Stimulated activated CD8-positive, alpha-beta memory T cell treated with anti-CD3 and anti-CD28 coated beads, Interleukin-15, amount 100 ng/mL, for 24 hours (primary cell): Measurements from ENCODE around the gene RTKN2.

Source experiments
- DNase-seq: peaks from one replicate; pipeline ENCODE4 v3.0.0-alpha.2; 2020; ENCODE audit warnings: low read depth

The RTKN2 gene

DNA sequence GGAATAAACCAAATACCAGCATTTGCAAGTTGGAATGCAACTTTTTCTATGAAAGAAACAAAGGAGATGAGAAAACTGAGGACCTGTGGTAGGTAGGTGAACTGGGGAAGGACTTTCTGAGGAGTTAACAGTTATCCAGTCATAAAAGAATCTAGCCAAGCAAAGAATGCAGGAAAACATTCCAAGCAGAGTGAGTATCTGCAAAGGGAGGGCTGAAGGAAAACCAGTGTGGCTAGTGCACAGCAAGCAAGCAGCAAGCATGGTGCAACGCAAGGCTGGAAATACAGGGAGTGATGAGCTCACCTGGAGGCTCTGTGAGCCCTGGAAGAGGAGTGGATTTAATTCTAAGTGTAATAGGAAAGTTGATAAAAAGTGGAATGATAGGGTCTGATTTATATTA is 44.0 kb downstream of the RTKN2 start:
- no peak for DNase-seq

DNA sequence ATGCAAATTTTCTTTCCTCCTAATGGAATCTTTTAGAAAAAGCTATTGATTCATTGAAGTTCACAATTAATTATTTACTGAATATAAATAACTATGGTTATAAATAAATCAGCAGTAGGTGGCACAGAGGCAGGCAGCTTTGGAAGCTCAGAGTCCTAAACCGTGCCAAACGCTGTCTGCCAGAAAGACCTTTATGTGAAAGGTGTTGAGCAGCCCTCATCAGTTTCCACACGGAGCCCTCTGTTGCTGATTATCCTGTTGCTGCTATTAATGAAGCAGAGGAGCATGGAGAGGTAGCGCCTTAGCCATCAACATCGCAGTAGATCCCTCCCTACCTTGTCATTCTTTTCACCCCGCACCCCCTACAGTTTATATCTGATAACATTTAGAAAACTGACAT is 51.0 kb downstream of the RTKN2 start:
- no peak for DNase-seq

DNA sequence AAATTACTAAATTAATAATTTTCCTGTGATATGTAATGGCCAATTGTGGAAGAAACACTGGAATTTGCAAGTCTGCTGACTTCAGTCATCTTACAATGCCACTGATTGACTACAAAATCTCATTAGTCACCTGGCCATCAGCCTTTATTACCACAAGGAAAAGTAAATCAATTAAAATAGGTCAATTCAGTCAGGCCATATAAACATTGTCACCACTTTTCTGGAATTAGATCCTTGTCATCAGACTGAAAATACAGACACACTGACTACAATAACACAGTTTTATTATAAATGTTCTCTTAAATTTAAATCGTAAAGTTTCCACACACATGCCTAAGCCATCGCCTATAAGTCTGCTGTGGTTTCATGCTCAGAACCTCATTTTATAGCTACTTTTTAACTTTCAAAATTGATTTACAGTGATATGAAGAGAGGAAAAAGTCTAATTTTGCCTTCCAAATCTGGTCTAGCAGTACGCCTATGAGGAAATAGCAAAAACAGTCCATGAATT is 54.2 kb downstream of the RTKN2 start:
- no peak for DNase-seq

DNA sequence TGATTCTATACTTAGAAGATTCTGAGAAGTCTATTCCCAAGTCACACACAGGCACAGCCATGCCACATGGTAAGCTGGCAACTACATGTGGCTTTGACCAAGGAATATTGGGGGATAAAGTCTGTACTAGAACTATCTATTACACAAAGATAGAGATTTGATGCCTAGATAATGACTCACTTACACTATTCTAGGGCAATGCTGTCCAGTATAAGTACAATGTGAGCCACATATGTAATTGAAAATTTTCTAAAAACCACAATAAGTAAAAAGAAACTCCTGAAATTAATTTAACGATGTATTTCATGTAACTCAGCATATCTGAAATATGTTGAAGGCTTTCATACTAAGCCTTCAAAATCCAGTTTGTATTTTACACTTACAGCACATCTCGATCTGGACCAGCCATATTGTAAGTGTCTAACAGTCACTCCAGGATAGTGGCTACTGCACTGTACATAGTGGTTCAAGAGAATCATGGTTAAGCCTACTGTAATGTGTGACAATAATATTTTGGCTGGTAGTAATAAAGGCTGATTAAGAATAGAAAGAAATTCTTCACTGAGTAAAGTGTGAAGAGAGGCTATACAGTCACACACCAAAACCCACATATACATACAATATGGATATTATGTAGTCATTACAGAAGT is 62.8 kb downstream of the RTKN2 start:
- no peak for DNase-seq

DNA sequence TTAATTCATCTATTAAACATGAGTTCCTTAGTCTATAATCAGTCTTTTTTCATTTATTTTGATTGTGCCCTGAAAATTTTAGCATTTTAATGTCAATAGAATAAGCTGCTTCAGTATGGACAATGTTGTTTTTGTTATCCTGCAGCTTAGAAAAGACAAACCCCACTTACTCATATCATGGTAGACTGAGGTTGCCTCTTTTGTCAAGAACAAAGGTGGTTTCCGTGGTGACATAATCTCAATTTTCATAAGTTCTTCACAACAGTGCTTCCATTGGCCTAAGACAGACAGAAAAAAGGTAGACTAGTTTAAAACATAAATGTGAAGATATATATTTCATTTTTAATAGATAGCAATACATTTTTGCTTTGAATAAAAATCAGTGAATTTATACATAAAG is 69.1 kb downstream of the RTKN2 start:
- no peak for DNase-seq

DNA sequence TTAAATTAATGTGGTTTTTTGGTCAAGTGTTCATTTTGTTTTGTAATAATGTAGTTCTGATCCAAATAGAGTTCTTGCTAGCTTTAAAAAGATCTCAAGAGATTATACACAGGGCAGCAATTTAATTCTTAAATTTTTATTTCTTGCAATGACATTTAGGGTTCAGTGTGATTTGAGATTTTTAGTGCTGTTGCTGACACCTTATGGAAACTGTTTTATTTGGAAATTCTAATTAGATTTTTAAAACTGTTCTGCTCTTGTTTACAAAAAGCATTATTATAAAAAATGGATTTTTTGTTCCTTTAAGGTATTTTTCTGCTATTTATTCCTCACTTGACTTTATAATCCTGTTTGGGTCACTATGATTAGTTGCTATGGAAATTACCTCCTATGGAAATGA is 72.1 kb downstream of the RTKN2 start:
- DNase-seq = no peak

DNA sequence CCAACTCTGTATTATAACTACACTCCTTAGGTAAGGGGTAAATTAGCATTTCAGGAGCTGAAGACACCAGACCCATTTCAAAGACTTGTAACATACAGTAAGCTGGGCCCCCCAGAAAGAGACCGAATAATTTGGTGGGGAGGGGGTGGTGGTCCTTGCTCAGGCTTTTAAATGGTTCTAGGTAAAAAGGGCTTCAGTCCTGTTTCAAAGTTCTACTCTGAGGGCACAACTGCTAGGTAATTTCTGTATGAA is 73.0 kb downstream of the RTKN2 start:
- no peak for DNase-seq

DNA sequence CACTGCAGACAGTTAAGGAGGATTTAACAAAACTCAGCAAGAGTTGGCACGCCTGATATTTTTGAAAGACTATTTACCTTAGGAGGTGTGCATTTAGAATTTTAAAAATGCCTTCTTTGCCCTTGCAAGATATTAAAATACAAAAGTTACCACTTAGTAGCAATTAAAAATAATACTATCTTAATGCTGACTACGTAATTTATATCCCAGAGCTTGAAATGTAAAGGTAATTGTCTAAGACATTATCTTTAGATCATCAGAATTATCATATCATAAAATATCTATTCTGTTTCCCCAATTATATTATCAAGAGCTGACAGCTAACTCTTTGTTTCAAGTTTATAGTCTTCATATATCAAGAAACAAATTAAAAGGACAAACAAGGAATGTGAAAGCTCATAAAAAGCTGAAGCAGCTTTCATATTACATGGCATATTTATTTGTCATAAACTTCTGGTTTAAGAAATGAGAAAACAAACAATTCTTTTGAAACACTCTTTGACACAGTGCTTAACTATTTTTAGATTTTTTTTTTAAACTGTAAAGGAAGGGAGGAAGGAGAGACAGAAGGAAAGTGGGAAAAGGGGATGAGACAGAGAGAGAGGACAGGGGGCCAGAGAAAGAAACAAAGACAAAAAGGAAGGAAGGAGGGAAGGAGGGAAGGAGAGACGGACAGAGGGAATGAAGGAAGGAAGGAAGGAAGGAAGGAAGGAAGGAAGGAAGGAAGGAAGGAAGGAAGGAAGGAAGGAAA is 73.5 kb downstream of the RTKN2 start:
- DNase-seq = no peak

DNA sequence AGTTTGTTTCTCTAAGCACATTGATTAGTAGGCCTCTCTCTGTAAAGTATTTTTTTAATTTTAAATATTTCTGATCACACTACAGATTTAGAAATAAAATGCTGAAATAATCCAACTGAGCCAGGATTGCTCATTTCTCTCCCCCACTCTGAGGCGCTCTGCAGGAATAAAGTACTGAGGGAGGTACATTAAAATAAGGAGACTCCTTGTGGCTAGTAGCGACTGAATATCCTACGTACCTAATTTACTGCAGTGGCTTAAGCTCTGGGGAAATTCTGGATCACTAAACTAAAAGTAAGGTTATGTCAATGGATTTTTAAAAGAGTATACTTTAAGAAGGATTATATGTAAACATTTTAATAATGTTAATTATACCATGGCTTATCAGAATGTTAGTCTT is 75.2 kb downstream of the RTKN2 start:
- DNase-seq = no peak

DNA sequence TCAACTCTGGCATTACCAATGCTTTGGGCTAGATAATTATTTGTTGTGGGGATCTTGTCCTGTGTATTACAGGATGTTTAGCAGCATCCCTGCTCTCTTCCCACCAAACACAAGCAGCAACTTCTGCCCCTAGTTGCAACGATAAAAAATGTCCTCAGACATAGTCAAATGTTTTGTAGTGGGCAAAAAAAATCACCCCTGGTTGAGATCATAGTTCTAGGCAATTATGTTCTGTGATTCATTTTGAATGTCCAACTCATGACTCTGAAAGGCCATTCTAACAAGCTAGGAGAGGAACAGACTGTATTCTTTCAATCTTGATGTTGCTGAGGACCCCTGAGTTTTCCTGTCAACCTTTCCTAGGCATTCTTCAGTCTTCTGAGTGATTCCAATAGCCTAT is 79.5 kb downstream of the RTKN2 start:
- DNase-seq = no peak

DNA sequence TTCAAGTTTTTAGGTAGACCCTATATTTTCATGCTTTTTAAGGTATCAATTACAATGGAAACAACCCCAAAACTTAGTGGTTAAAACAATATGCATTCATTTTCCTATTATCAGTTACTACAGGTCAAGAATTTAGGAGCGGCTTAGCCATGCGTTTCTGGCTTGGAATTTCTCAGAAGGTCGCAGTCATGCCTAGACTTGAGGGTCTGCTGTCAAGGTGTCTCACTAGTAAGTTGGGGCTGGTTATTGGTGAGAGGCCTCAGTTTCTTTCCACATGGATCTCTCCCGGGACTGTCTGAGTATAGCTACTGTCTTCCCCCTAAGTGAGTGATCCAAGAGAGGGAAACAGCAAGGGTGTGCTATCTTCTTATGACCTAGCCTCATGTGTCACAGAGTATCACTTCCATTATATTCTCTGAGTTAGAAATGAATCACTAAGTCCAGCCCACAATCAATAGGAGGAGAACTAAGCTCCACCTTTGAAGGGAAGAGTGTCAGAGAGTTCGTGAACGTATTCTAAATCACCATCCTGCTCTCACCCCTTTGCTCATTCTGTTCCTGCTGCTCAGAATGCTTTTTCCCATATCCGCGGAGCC is 80.5 kb downstream of the RTKN2 start:
- DNase-seq = no peak

DNA sequence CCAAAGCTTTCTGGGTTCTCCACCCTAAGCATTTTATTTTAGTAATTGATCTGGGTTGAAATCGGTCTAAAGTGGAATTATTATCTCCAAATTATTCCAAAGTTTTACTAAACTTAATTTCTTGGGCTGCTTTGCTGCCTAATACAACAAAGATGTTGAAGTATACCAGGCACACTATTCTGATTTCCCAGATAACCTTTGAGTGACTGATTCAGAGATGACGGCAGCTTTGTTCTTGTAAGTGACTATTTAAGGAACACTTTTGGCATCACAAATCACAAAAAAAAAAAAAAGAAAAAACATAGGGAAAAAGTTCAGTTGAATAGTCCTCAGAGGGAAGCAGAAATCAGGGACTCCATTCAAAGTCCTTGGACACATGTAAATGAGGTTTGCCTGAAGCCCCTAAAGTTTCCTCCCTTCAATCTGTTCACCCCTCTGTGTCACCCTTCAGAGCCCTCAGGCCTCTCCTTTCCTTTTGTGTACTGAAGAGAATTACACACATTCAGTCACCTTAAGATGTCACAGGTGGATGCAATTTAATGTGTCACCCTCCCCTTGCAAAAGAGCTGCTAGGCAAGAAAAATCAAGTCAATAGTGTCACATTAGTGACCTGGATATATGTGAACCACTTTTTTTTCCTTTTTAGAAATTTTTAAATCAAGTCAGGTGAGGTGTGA is 81.5 kb downstream of the RTKN2 start:
- DNase-seq = no peak

DNA sequence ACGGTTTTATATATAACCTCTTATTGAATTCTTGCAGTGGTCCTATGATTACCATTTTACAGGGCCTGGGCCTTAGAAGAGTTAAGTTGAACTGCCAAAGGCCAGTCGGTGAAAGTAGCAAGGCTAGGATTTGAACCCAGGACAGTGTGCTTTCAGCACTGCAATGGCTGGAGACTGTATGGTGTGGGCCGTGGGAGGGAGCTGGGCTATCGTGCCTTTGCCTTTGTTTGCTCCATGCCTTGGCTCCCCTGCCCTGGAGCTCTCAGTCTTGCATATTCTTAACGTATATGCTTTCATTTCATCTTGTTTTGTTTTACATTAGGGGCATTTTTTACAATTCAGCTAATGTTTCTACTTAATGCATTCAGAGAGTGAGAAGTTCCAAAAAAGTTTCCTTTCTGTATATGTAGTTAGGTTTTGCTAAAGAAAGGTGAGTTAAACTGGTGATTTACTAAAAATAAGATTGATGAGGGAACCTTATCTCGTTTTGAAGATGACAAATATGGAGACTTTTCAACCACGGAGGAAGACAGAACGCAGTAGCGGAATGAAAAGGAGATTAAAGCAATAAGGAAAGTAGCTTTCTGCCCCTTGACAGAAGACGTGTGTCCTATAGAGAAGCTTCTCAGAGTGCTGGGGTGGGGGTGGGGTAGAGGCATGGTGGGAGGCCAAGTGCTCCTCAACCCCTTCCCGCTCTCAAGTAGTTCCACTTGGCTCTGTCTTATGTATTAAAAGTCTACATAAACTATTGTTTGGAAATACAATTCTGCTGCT is 82.5 kb downstream of the RTKN2 start:
- DNase-seq = no peak

DNA sequence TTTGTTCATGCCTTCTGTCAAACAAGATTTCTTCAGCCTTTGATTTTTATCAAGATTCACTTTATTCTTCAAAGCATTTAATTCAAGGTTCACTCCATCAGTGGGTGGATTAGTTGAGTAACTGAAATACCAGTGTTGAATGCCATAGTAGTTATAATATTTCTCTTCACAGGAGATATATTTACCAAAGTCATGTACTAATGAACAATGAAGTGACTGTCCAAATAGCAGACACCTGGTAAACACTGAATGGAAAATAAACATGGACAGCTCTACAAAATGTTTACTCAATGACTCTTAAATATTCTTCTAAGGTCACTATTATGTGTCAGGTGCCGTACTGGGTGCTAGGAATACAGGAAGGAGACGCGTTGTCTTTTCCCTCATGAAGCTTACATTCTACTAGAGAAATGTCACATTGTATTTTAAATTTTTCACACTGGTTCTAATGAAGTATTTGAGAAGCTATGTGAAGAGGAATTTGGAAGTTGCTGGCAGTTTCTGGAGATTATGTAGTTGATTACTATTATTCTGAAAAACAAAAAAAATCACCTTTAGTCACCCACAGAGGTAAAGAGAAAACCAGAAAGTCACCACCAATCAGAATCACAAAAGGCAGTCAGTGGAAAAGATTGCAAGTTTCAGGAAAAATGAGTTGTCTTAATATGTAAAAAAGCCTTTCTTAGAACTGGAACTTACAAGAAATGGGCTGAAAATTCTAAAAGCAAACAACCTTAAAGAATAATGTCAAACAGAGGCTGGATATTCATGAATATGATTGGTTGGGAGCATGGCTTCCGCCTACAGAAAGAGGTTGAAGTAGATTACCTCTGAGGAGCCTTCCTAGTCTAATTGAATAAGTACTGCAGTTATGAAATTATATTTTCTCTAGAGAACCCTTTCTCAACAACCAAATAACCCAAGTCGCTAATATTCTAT is 84.5 kb downstream of the RTKN2 start:
- DNase-seq = no peak

DNA sequence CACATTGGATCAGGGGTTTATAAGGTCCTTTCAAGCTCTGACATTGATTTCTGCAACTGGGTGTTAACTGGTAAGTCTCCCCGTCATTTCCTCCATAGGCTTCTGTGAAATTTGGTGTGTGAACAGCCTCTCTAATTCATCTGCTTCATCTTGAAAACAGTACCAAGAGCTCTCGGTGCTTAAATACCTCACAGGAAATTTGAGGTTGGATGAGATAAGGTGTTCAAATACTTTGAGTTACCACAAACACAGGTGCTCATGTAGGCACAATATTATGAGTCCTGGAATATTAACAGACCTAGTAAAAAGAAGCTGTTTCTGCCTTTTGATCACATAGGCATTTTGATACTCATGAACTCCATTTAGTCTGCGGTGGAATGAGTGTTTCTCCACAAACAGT is 85.2 kb downstream of the RTKN2 start:
- no peak for DNase-seq

DNA sequence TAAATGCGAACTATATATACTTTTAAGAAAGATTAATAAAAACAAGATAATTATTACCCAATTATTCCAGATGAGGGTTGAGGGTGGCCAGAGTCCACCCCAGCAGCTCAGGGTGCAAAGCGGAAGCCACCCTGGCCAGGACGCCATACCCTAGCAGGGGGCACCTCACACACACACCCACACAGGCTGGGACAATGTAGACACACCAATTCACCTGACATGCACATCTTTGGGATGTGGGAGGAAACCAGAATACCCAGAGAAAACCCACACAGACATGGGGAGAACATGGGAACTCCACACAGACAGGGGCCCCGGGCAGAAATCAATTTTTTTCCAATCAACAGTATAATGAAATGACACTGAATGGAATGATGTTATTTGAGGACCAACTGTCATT is 86.0 kb downstream of the RTKN2 start:
- DNase-seq = no peak

DNA sequence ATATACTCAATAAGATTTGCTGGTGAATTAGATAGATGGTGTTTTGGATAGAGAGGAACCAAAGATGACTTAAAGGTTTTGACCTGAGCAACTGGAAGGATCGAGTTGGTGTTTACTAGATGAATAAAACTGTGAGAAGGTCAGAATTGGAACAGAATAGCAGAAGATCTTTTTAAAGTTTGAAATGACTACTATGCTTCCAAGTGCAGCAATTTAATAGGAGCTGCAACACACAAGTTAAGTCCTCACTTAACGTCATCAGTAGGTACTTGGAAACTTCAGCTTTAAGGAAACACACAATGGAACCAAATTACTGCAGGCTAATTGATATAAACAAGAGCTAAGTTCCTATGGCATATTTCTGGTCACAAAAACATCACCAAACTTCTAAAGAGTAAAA is 86.5 kb downstream of the RTKN2 start:
- DNase-seq = no peak

DNA sequence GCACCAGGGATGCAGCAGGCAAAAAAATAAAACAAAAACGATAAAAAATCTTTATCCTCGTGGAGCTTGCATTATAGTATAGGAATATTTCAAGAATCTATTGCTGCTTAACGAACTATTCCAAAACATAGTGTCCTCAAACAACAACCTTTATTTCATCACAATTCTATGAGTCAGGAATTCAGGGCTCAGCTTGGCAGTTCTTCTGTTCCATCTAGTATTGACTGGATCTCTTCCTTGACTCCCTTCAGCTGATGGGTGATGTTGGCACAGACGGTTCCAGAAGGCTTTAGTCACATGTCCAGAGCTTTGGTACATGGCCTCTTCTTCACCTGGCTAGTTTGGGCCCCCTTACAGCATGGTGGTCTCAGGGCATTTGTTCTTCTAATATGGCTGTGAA is 88.0 kb downstream of the RTKN2 start:
- no peak for DNase-seq

DNA sequence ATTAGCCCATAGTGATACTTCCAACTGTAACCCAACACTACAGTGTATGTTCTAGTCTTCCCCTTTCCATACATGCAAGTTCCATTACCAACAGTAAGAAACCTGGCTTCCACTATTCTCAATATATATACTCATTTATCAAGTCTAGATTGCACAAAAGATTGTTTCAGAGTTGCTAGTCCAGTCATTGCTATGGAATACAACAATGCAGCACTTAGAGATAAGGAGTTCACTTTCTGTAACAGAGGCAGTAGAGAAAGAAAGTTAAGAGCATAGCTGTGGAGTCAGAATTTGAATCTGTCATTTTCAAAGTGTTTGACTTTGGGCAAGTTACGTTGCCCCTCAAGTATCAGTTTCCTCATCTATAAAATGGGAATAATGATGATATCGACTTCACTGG is 90.1 kb downstream of the RTKN2 start:
- DNase-seq = no peak

DNA sequence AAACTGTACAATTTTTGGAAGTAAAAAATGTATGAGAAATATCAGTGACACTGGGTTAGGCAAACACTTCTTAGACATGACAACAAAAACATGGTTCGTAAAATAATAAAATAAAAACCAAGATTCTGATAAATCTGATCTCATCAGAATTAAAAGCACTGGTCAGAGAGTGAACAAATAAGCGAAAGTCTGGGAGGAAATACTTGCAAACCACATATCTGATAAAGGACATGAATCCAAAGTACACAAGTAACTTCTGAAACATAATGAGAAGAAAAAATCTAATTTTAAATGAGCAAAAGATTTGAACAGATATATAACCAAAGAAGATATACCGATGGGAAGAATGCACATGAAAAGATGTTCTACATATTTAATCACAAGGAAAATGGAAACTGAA is 91.5 kb downstream of the RTKN2 start:
- DNase-seq = no peak

DNA sequence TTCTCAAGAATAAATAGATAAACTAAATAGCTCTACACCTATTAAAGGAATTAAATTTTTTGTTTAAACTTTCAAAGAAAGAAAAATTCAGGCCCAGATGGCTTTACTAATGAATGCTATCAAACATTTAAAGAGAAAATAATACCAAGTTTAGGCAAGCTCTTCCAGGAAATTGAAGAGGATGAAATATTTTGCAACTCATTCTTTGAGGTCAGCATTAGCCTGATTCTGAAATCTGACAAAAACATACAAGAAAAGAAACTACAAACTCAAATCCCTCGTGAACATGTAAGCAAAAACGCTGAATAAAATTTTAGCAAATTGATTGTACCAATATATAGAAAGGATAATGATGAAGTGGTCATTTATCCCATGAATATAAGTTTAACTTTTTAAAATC is 93.4 kb downstream of the RTKN2 start:
- DNase-seq = no peak
